Activated CD4-positive, alpha-beta T cell treated with anti-CD3 and anti-CD28 coated beads, Interleukin-2, Interleukin-4, amounts not matched to agents 100 ng/mL and 50 ng/mL, durations not matched to agents 16 hours and 8 hours (primary cell): ENCODE results near the gene VMO1.
"Not testable (repeated sequence)": the region's sequence is repeated elsewhere in the genome, so short reads cannot be mapped to it uniquely, and the experiment has no call there.

Source experiments
- DNase-seq: peaks from one replicate; pipeline ENCODE4 v3.0.0-alpha.2; 2020; ENCODE audit warnings: low spot score

Gene VMO1

DNA sequence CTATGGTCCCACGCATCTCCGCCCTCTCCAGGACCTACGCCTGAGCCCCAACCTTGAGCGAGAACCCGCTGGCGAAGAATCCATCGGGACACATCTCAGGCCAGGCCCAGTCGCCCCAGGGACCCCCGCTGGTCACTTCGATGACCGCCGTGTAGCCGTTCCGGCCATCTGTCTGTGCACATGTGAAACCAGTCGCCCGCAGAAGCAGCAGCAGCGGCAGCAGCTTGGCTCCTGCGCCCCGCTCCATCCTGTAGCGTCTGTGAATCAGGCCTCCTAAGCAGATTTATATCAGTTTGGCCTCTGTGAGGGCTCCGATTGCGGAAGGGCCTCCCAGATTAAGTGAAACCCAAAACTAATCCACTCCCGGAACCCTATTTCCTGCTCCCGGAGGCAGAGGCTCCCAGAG is at the start of gene VMO1:
Gene VMO1 (minus strand): TSS at position 259 of the 406 bp plus-strand sequence. CDS start 12 bp downstream, at position 247.
- DNase-seq = no peak

DNA sequence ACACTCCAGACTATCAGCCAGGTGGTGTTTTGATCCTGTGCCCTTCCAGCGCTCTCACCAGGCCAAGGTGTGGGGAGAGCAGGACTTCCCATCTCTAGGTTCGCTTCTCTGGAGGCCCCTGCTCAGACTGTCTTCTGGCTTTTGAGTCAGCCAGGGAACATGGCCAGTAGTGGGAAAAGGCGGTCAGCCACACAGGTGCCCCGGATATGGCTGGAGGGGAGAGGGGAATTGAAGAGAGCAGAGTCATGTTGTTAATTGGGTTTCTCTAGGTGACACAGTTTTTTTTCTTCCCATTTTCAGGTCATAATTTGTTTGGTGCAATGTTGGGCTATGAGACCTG is 48.5 kb upstream of the VMO1 start:
- DNase-seq = no peak

- no peak for DNase-seq
Observed at GRCh38 chr17:4833941-4834680, 47.9 kb upstream of the VMO1 start.

GRCh38 chr17:4833178-4833940 is 47.2 kb upstream of the VMO1 start, which contains the start of gene MINK1:
Gene MINK1, plus strand, starts transcription at chr17:4833340. Its CDS starts 244 bp downstream, at chr17:4833584.
- peak; percentile 92 for DNase-seq

- DNase-seq = not testable (repeated sequence)
Observed at GRCh38 chr17:4832829-4833177, 46.6 kb upstream of the VMO1 start.

DNA sequence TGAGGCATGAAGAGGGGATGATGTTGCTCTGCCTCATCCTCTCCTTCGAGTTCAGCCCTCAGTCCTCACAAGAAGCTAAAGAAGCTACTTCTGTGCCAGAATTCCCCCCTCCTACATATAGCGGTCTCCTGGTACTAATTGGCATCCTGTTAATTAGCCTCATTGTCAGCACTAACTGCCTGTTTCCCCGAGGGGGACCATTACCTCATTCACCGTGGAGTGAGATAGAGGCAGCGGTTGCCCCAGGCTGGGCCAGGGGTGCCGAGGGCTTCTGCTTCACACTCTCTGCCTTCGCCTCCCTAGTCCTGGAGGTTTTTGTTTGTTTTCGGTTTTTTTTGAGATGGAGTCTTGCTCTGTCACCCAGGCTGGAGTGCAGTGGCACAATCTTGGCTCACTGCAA is 41.2 kb upstream of the VMO1 start:
- DNase-seq = no peak

- no peak for DNase-seq
Observed at GRCh38 chr17:4823373-4824089, 37.4 kb upstream of the VMO1 start.

GRCh38 chr17:4822835-4823234 is 36.7 kb upstream of the VMO1 start:
- DNase-seq = no peak

DNA sequence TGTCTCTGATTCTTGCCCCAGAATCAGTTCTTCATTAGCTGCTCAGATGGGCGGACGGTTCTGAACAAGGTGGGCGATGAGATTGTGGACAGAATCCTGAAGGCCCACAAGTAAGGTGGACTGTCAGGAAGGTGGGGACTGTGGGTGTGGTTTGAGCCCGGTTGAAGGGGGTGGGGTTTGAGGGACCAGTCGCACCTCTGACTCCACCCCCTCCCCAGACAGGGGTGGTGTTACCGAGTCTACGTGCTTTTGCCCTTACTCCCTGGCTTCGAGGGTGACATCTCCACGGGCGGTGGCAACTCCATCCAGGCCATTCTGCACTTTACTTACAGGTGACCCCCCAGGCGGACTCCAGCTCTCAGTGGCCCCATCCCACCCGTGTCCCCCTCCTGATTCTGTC is 32.1 kb upstream of the VMO1 start:
- no peak for DNase-seq

DNA sequence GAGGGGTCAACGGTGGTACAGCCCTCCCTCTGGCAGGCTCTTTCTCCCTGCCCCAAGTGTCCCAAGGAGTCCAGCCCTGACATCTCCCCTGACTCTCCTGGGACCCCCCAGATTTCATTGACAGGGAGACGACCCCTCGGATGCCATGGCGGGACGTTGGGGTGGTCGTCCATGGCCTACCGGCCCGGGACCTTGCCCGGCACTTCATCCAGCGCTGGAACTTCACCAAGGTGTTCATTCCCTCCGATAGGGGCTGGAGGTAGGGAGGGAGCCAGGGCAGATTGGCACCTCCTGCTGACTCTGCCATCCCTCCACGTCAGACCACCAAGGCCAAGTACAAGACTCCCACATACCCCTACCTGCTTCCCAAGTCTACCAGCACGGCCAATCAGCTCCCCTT is 30.7 kb upstream of the VMO1 start:
- DNase-seq = no peak

GRCh38 chr17:4815043-4815675 is 29.0 kb upstream of the VMO1 start:
- DNase-seq = no peak

DNA sequence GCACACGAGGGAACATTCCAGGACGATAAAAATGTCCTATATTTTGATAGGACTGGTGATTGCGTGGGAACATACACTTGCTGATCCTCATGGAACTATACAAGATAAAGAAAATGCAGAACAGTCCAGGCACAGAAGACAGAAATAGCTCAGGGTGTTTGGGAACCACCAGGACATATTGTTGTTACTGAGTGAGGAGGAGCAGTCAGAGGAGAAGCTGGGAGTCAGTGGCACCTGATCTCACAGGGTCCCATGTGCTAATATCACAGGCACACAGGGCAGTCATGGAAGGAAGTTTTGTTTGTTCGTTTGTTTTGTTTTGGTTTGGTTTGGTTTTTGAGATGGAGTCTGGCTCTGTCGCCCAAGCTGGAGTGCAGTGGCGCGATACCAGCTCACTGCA is 26.5 kb upstream of the VMO1 start:
- no peak for DNase-seq

DNA sequence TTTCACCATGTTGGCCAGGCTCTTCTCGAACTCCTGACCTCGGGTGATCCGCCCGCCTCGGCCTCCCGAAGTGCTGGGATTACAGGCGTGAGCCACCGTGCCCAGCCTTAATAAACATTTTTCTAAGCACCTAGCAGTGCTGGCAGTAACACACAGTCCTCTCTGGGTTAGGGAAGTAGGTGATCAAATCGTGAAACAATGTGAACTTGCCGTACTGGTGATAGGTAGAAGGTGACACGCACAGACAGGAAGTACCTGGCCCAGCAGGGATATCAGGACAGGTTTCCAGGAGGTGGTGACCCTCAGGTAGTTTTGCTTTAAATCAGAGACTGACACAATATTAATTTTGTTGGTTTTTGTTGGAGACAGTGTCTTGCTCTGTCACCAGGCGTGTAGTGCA is 25.3 kb upstream of the VMO1 start:
- no peak for DNase-seq

- no peak for DNase-seq
Observed at GRCh38 chr17:4810696-4811290, 24.6 kb upstream of the VMO1 start.

DNA sequence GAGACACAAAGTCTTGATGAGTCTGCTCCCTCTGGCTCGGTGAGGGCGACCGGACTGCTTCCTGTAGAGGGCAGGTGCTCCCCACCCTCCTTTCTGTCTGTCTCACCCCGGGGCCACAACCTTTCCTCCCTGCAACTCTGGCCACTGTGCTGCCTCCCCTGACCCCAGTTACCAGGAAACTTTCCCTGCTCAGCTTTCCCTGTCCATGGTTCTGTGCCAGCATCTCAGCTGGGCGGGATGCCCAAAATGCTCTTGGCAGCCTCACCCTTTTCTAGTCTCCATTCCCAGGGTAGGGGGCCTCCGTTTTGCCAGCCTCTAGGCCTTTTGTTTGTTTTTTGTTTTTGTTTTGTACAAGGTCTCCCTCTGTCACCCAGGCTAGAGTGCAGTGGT is 22.2 kb upstream of the VMO1 start:
- no peak for DNase-seq

DNA sequence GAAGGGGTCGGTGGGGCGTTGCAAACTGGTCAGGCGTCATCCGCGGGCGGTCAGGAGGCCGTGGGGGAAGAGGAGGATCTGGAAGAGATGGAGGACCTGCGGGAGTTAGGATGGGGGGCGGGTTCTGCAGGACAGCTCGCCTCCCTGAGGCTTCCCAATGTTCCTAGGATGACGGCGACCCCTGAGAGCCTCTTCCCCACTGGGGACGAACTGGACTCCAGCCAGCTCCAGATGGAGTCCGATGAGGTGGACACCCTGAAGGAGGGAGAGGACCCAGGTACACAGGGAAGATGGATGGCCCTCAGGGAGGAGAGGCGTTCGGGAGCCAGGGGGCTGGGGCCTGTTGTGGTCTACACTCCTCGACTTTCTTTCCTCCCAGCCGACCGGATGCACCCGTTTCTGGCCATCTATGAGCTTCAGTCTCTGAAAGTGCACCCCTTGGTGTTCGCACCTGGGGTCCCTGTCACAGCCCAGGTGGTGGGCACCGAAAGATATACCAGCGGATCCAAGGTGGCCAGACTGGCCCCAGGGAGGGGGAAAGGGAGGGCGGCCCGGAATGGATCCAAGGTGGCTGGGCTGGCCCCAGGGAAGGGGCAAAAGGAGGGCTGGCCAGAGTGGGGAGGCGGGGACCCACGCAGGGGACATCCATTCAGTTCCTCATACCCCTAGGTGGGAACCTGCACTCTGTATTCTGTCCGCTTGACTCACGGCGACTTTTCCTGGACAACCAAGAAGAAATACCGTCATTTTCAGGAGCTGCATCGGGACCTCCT is 21.6 kb upstream of the VMO1 start:
- no peak for DNase-seq

- DNase-seq = peak; percentile 87
Observed at GRCh38 chr17:4806777-4807604, 20.8 kb upstream of the VMO1 start, which contains the start of gene PLD2. Gene PLD2, plus strand, starts transcription at chr17:4807152. Its CDS starts 621 bp downstream, at chr17:4807773.

GRCh38 chr17:4806456-4806776 is 20.3 kb upstream of the VMO1 start:
- no peak for DNase-seq

- DNase-seq = no peak
Observed at GRCh38 chr17:4802228-4802627, 16.1 kb upstream of the VMO1 start, which contains the start of gene C17orf114. Gene C17orf114, minus strand, starts transcription at chr17:4802328.

- DNase-seq = no peak
Observed at GRCh38 chr17:4800462-4801196, 14.5 kb upstream of the VMO1 start.
